GM12892 (cell line): ENCODE measurements around the gene ACVR1B.

Experiments
- DNase-seq: peaks from one replicate; pipeline ENCODE4 v3.0.0; 2011; ENCODE audit not compliant: insufficient read length
- FAIRE-seq: peaks from 2 replicates; lab custom pipeline; 2011; peaks lifted over from hg19 to GRCh38; lab: Jason Lieb, UNC
- POLR2A ChIP-seq: IDR thresholded peaks from 2 replicates; pipeline ENCODE4 v1.6.1; 2011; ENCODE audit warnings: low read depth, low read length, control low read depth
- POLR2AphosphoS5 ChIP-seq: IDR thresholded peaks from 2 replicates; pipeline ENCODE4 v1.6.1; 2011; ENCODE audit warnings: low read depth, low read length, control low read depth
- TAF1 ChIP-seq: IDR thresholded peaks from 2 replicates; pipeline ENCODE4 v1.6.1; 2011; ENCODE audit warnings: low read depth, mild to moderate bottlenecking, control low read depth, low read length, borderline replicate concordance

Gene ACVR1B

DNA sequence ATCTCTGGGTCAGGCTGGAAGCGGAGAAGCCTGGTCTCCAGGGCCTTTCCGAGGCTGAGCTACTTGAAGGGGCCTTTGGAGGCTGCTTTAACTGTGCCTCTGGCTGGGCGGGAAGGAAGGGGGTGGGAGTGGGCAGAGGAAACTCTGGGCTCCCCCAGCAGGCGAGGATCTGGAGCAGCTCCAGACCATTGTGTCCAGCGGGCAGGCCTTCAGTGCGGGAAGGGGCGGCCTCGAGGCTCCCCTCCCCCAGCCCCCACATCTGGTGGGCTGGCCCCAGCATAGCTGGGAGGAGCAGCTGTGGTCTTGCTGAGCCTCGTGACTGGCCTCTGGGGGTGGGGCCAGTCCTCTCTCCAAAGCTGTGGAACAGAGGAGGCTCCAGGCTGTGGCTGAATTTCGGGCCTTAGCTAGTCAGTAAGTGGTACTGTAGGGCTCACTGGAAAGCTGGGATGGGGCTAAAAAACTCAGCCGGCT is 58.7 kb downstream of the ACVR1B start:
- DNase-seq (no peak), FAIRE-seq (no peak)
- TF ChIP-seq TAF1 (no peak), POLR2AphosphoS5 (no peak), POLR2A (no peak)

DNA sequence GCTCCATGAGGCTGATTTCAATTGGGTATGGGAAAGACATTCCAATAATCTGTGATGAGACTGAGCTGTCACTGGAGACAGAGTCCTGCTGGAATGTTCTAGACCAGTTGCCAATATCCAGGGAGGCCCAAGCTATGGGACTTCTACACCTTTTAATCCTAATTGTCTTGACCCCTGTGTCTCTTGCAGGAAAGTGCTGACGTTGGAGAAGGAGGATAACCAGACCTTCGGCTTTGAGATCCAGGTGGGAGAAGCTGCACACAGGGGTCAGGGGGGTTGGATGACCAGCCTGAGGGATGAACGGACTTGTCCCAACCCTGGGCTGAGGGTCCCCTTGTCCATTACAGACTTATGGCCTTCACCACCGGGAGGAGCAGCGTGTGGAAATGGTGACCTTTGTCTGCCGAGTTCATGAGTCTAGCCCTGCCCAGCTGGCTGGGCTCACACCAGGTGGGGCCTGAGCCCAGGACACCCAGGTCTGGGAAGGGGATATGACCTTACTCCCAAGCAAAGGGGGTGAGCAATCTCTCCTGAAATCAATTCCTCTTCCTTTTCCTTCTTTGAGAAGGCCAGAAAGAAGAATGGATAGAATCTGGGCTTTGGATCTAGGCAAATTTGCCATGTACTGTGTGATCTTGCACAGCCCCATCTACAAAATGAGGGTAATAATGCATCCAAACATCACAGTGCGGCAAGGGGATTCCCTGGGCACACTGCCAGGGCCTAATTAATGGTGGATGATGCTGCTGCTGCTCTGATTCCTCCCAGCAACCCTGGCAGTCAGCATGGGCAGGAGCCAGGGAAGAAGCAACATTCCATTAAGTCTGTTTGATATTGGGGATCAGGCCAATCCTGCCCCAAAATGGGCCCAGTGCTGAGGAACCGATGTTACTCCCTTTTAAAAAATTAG is 59.4 kb downstream of the ACVR1B start:
- FAIRE-seq (no peak), DNase-seq (no peak)
- TF ChIP-seq TAF1 = no peak
- no peak for TF ChIP-seq POLR2AphosphoS5
- no peak for TF ChIP-seq POLR2A

DNA sequence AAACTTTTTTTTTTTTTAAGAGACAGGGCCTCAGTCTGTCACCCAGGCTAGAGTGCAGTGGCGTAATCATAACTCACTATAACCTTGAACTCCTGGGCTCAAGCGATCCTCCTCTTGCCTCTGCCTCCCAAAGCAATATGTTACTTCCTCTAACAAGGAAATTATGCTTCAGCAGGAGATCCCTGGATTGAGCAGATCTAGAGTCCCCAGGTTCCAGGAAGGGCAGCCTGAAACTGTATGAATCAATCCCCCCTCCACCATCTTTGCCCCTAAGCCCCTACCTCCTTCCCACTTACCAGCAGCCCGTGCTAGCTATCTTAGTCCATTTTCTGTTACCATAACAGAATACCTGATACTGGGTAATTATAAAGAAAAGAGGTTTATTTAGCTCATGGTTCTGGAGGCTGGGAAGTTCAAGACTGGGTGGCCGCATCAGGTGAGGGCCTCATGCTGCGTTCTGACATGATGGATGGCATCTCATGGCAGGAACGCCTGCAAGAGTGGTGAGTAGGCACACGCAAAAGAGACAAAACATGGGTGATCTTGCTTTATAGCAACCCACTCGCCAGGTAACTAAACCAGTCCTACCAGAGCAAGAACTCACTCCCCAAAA is 60.2 kb downstream of the ACVR1B start:
- no peak for DNase-seq
- TF ChIP-seq POLR2AphosphoS5 = no peak
- TF ChIP-seq TAF1 = no peak
- TF ChIP-seq POLR2A = no peak
- no peak for FAIRE-seq

DNA sequence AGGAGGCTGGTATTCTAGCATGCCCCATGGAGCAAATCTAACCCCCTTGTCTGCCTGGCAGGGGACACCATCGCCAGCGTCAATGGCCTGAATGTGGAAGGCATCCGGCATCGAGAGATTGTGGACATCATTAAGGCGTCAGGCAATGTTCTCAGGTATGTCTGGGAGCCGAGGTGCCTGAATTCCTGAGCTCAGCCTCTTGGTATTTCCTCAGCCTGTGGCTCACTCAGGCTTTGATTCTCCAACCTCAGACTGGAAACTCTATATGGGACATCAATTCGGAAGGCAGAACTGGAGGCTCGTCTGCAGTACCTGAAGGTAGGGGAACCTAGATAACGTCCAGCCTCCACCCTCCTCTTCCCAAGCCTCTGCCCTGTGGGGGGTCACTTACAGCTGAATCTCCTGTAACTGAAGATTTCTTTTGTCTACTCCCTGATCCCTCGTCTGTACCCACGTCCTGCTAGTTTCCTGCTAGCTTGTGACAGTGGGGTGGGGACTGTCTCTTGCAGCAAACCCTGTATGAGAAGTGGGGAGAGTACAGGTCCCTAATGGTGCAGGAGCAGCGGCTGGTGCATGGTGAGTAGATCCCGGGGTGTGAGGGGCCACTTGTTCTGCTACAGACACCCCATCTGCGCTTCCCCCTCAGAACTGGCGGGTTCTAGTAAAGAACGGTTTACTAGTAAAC is 62.3 kb downstream of the ACVR1B start:
- TF ChIP-seq TAF1 (no peak), POLR2AphosphoS5 (no peak)
- FAIRE-seq = no peak
- no peak for DNase-seq

DNA sequence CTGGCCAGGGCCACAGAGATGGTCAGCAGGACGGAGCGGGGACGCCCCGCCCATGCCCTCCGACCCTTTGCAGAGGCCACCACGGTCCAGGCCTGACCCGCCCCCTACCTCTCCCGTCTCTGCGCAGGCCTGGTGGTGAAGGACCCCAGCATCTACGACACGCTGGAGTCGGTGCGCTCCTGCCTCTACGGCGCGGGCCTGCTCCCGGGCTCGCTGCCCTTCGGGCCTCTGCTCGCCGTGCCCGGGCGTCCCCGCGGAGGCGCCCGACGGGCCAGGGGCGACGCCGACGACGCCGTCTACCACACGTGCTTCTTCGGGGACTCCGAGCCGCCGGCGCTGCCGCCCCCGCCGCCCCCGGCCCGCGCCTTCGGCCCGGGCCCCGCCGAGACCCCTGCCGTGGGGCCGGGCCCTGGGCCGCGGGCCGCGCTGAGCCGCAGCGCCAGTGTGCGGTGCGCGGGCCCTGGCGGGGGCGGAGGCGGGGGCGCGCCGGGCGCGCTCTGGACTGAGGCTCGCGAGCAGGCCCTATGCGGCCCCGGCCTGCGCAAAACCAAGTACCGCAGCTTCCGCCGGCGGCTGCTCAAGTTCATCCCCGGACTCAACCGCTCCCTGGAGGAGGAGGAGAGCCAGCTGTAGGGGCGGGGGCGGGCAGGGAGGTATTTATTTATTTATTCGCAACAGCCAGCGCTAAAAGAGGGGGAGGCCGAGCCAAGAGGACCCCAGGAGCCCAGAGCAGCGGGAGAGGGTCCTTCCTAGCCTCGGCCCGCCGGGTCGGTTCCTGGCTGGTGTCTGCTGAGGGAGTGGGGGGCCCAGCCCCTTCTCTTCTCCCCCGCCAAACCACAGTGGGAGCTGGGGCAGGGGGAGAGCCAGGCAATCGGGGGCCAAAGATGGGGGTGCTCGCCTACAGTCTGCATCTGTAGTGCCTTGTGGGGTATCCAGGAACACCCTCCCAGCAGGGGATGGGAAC is 63.4 kb downstream of the ACVR1B start:
- DNase-seq (no peak), FAIRE-seq (no peak)
- TF ChIP-seq TAF1 (no peak), POLR2AphosphoS5 (no peak), POLR2A (no peak)

DNA sequence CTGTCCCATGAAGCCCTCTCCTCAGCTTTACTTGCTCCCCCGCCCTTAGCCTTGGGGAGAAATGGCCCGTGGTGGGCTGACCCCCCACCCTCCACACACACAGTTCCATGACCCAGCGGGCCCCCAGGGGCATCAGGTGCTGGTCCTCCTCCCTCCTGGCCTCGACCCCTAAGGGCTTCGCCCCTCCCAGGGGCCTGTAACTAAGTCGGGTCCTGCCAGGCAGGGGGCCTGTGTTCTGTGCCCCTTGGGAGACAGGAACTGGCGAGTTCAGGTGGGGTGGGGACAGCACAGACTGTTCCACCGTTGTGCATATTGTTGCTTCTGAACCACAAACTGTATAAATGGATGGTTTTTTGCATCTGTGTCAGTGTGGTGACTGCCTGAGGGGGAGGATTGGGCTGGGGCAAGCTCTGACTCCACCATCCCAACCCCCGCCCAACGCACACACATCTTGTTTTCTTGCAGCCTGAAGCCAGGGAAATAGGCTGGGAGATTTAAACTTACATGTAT is 64.1 kb downstream of the ACVR1B start:
- TF ChIP-seq POLR2A = no peak
- no peak for TF ChIP-seq TAF1
- no peak for TF ChIP-seq POLR2AphosphoS5
- no peak for DNase-seq
- no peak for FAIRE-seq

DNA sequence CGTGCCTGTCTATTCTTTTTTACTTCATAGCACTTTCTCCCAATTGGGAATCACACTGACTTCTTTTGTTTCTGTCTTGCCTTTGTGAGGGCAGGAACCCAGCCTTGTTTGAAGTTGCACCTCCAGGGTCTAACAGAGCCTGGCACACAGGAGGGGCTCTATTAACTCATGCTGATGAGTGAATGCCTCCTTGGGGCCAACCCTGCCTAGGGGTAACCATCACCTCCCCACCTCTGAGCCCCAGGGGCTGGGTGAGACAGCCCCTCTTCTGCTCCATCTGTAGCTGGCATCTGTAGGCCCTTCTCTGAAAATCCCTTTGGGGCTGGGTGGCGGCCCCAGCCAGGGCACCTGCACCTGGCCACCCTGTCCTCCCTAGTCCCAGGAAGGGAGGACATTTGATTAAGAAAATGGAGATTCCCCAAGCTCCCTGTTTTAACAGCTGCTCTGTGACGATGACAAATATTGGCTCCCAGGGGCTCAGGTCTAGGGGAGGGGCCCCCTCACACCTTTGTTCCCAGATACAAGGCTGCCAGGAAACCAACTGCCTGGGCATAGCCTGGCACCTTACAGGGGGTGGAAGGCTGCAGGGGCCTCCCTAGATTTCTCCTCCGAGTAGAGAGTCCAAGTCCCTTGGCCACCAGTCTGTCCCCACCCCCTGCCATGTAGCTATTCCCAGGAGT is 67.1 kb downstream of the ACVR1B start:
- DNase-seq = no peak
- no peak for FAIRE-seq
- TF ChIP-seq TAF1 = no peak
- no peak for TF ChIP-seq POLR2AphosphoS5

DNA sequence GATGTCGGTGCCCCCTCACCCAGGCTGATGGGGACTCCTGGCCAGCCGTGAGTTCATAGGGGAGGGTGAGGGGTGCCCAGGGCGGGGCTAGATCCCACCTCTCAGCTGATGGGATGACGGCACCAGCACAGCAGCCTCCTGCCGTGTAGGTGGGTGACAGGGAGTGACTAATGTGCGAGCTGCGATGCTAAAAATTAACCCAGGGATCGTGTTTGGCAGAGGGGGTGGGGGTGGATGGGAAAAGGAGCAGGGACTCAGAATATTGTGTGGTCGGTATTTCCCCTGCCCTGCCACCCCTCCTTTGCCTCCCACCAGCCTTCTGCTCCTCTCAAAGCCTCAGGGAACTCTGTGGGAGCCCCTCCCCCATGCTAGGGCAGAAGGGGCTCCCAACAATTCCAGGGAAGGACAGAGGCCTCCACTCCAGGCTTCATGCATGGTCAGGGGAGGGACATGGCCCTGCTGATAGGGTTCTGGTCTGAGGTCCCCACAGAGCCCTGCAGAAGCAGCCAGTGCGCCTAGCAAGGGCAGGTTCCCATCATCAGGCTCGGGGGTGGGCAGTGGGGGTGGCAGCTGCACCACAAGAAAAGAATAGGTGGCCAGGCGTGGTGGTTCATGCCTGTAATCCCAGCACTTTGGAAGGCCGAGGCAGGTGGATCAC is 67.7 kb downstream of the ACVR1B start:
- TF ChIP-seq TAF1 = no peak
- TF ChIP-seq POLR2AphosphoS5 = no peak
- FAIRE-seq (no peak), DNase-seq (no peak)

DNA sequence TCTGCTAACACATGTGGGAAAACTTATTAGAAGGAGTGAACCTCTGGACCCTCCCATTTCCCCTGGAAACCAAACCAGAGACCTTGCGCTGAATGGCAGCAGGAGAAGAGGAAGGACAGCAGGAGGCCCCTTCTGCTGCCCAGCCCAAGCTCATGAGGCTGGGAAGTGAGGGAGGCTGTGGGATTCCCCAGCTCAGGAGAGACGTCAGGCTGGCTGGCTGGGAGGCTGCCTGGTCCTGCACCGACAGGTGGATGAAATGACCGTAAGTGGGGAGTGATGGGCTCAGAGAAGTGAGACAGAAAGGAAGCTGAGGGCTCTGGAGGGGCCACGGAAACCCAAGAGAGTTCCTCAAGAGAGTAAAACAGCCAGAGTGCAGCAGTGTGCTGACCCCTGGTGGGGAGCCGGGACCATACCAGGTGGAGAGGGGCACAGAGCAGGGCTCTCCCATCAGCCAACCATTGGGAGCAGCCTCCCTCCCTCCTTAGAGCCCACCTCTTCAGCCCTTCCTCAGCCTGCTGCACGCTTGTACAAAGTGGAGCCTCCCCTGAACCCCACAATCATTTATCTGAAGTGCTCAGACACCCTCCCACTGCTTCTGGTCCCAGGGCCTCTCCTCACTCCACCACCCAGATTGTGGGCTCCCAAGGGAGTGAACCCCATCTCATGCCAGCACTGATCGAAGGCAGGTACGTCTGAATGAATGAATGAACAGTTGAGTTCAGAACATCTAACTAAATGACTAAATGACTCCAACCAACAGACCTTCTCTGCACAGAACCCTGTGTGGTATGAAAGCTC is 69.2 kb downstream of the ACVR1B start:
- no peak for DNase-seq
- no peak for TF ChIP-seq POLR2A
- no peak for TF ChIP-seq TAF1
- TF ChIP-seq POLR2AphosphoS5 = no peak
- FAIRE-seq = no peak

DNA sequence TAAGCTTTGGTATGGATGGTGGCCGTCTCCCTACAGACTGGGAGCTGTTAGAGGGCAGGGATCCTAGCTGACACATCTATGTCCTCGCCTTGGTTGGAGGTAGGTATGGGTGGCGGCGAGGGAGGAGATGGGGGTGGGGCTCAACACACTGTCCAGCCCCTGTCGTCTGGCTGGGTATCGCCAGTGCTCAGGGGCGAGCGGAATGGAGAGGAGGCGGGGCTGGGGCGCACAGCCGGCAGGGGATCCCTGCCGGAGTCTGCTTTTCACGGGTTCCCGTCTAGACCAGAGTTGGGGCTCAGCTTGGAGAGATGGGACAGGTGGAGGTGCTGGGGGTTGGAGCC is 71.3 kb downstream of the ACVR1B start:
- no peak for FAIRE-seq
- no peak for DNase-seq
- no peak for TF ChIP-seq POLR2AphosphoS5
- TF ChIP-seq TAF1 = no peak
- no peak for TF ChIP-seq POLR2A
